GM23248 (cell line): Measurements from ENCODE around the gene ETV1.

ENCODE experiments used
- EZH2 ChIP-seq: fragments of 200-600 bp; sonication (generic); IDR thresholded peaks from 2 replicates; pipeline ENCODE4 v1.6.1; 2018; ENCODE audit warnings: antibody characterized with exemption, mild to moderate bottlenecking; ENCODE audit not compliant: insufficient read depth, poor library complexity, severe bottlenecking
- EZH2phosphoT487 ChIP-seq: fragments of 200-600 bp; sonication (generic); IDR thresholded peaks from 2 replicates; pipeline ENCODE4 v1.6.1; 2018; ENCODE audit warnings: antibody characterized with exemption, moderate library complexity, mild to moderate bottlenecking, low read depth; ENCODE audit not compliant: insufficient read depth

- TF ChIP-seq EZH2: no peak
- no peak for TF ChIP-seq EZH2phosphoT487
Observed at GRCh38 chr7:13984831-13985685, 4.4 kb downstream of the ETV1 start.
